HL-60 (cell line): ENCODE results near the gene PRDM5.

ENCODE experiments used
- DNase-seq, 2 experiments: peaks; one replicate each; pipeline ENCODE4 v3.0.0-alpha.2; 2010 to 2020; ENCODE audit warnings: low read depth in 1 of 2, low spot score in 1 of 2
- H3K27ac ChIP-seq: fragments of 250-450 bp; sonication (Bioruptor Pico); replicated peaks from 2 replicates; pipeline ENCODE4 v1.5.1; 2020; ENCODE audit warnings: mild to moderate bottlenecking, moderate library complexity
- H3K27me3 ChIP-seq: fragments of 250-450 bp; sonication (Bioruptor Pico); 2 replicates; pipeline ENCODE4 v1.5.1; 2021; ENCODE audit warnings: mild to moderate bottlenecking, moderate library complexity; ENCODE audit not compliant: insufficient read depth, poor library complexity, severe bottlenecking
- H3K4me3 ChIP-seq: replicated peaks from 2 replicates; pipeline ENCODE4 v1.5.1; 2011; ENCODE audit warnings: mild to moderate bottlenecking, control low read depth, low read length; ENCODE audit not compliant: insufficient read depth
- GABPA ChIP-seq: IDR thresholded peaks from 2 replicates; pipeline ENCODE4 v1.6.1; 2012; ENCODE audit warnings: low read depth
- POLR2AphosphoS5 ChIP-seq: IDR thresholded peaks from 2 replicates; pipeline ENCODE4 v1.6.1; 2012; ENCODE audit warnings: low read depth
- SPI1 ChIP-seq: IDR thresholded peaks from 2 replicates; pipeline ENCODE4 v1.6.1; 2012; ENCODE audit warnings: low read depth, mild to moderate bottlenecking, borderline replicate concordance
- TF ChIP-seq, protein P1 (sequence below): IDR thresholded peaks from 2 replicates; pipeline ENCODE4 v1.6.1; 2012; ENCODE audit warnings: low read depth; ENCODE audit not compliant: insufficient replicate concordance
- TF ChIP-seq, protein P2 (sequence below): IDR thresholded peaks from one replicate; pipeline ENCODE4 v1.5.1; 2011; ENCODE audit warnings: low read length, control low read depth, inconsistent platforms; ENCODE audit not compliant: insufficient read depth

The PRDM5 gene

DNA sequence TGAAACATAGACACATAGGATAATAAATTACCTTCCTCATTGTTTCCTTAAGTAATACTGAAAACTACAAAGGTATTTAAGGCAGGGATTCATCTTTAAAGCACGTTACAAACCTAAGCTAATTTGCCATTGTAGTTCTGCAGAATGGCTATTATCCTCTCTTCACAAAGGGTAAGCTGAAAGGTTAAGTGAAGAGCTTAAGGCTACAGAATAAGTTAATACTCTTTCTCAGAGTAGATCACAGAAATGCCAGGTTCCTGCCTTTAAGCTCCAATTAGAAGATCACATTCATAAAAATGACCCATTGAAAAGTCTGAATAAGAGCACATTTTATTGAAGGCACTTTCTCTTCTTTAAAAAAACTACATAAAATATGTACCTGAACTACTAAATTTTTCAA, 42.1 kb upstream of the PRDM5 start:
- TF ChIP-seq SPI1, result no peak
- TF ChIP-seq POLR2AphosphoS5, result no peak
- TF ChIP-seq, protein P1, sequence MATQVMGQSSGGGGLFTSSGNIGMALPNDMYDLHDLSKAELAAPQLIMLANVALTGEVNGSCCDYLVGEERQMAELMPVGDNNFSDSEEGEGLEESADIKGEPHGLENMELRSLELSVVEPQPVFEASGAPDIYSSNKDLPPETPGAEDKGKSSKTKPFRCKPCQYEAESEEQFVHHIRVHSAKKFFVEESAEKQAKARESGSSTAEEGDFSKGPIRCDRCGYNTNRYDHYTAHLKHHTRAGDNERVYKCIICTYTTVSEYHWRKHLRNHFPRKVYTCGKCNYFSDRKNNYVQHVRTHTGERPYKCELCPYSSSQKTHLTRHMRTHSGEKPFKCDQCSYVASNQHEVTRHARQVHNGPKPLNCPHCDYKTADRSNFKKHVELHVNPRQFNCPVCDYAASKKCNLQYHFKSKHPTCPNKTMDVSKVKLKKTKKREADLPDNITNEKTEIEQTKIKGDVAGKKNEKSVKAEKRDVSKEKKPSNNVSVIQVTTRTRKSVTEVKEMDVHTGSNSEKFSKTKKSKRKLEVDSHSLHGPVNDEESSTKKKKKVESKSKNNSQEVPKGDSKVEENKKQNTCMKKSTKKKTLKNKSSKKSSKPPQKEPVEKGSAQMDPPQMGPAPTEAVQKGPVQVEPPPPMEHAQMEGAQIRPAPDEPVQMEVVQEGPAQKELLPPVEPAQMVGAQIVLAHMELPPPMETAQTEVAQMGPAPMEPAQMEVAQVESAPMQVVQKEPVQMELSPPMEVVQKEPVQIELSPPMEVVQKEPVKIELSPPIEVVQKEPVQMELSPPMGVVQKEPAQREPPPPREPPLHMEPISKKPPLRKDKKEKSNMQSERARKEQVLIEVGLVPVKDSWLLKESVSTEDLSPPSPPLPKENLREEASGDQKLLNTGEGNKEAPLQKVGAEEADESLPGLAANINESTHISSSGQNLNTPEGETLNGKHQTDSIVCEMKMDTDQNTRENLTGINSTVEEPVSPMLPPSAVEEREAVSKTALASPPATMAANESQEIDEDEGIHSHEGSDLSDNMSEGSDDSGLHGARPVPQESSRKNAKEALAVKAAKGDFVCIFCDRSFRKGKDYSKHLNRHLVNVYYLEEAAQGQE, result no peak
- TF ChIP-seq, protein P2, sequence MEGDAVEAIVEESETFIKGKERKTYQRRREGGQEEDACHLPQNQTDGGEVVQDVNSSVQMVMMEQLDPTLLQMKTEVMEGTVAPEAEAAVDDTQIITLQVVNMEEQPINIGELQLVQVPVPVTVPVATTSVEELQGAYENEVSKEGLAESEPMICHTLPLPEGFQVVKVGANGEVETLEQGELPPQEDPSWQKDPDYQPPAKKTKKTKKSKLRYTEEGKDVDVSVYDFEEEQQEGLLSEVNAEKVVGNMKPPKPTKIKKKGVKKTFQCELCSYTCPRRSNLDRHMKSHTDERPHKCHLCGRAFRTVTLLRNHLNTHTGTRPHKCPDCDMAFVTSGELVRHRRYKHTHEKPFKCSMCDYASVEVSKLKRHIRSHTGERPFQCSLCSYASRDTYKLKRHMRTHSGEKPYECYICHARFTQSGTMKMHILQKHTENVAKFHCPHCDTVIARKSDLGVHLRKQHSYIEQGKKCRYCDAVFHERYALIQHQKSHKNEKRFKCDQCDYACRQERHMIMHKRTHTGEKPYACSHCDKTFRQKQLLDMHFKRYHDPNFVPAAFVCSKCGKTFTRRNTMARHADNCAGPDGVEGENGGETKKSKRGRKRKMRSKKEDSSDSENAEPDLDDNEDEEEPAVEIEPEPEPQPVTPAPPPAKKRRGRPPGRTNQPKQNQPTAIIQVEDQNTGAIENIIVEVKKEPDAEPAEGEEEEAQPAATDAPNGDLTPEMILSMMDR, result no peak
- TF ChIP-seq GABPA, result no peak
- no peak for DNase-seq
- no peak overlapping the region for H3K4me3 ChIP-seq

DNA sequence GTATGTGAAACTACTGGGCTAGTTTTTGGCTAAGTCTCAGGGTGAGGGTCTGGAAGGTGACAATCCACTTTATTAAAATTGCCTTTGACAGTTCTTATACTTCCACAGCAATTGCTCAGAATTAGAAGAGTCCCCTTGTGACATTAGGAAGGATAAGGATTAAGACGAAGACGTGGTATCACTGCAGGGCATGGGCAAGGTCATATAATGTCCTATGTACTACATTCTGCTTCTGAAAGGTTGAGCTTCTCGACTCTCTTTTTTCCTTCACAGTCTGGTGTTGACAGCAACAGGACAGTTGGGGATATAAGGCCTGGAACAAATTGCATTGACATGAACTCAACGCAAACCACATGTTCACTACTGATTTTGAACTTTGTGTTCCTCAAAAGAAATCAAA, 40.9 kb upstream of the PRDM5 start:
- no peak for DNase-seq
- H3K27me3 ChIP-seq, result no peaks in the 10 kb centered on the region
- H3K4me3 ChIP-seq, result no peak overlapping the region
- TF ChIP-seq SPI1 (no peak), GABPA (no peak)
- no peak overlapping the region for H3K27ac ChIP-seq

More for the DNA sequence above, 42.1 kb upstream of the PRDM5 start:
- Histone ChIP-seq H3K27ac (no peak overlapping the region), H3K27me3 (no peaks in the 10 kb centered on the region)

DNA sequence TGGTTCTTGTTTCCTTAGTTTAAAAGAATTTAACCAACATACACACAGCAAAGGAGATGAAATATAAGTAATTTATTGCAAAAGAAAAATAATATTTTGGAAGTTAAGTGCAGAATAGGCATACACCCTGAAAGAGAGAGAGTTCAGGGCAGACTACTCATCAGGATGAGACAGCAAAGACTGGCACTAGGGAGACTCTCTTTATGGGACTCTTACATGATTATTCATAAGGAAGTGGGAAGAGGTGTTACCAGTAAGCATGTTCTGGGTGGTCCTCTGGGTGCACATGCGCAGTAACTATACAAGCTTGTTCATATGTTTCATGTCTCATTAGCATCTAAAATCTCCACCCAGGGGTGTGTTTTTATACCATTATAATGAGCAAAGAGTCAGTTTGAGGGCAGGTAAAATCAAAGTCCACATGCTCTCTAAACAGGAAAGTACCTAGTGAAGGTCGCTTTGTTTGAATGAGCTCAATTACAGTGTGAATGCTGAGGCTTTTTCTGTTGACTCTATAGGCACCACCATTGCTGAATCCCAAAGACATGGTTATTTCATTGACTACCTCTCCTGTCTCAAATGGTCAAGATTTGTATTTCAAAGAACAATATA, 38.2 kb upstream of the PRDM5 start:
- TF ChIP-seq SPI1 (no peak), GABPA (no peak), POLR2AphosphoS5 (no peak)
- TF ChIP-seq, protein P2, result no peak
- TF ChIP-seq, protein P1, result no peak
- no peak overlapping the region for H3K4me3 ChIP-seq
- no peaks in the 10 kb centered on the region for H3K27me3 ChIP-seq
- DNase-seq, result no peak
- H3K27ac ChIP-seq, result no peak overlapping the region

DNA sequence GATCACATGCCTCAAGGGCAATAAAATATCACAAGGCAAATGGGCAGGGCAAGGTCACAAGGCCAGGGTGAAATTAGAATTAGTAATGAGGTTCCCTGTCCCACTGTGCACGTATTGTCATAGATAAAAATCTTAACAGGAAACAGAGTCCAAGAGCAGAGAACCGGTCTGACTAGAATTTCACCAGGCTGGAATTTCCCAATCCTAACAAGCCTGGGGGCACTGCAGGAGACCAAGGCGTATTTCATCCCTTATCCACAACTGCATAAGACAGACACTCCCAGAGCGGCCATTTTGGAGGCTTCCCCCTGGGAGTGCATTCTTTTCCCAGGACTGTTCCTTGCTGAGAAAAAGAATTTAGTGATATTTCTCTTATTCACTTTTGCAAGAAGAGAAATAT, 25.9 kb upstream of the PRDM5 start:
- TF ChIP-seq SPI1, result no peak
- TF ChIP-seq POLR2AphosphoS5, result no peak
- no peak for DNase-seq
- H3K27me3 ChIP-seq, result no peaks in the 10 kb centered on the region
- H3K4me3 ChIP-seq, result no peak overlapping the region
- H3K27ac ChIP-seq, result no peak overlapping the region

DNA sequence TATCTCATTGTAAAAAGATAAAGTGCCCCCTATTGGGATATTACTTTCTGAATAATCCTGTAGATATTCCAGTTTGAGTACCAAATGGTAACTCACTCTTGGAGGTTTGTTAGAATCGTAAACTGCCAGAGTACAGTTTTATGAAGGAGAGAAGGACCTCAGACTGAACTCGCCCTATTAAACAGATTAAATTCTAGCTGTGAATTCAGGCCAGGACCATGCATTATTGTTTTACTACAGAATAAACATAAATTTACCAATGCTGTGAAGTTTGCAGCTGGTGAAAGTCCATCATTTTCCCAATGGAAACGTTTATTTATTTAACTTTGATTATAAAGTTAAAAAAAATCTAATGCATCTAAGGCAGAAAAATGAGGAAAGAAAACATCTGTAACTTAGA, 20.2 kb upstream of the PRDM5 start:
- H3K27ac ChIP-seq, result no peak overlapping the region
- H3K4me3 ChIP-seq, result no peak overlapping the region
- no peak for TF ChIP-seq POLR2AphosphoS5
- TF ChIP-seq, protein P2, result no peak
- TF ChIP-seq, protein P1, result no peak
- no peak for TF ChIP-seq SPI1
- no peak for TF ChIP-seq GABPA
- no peak for DNase-seq
- H3K27me3 ChIP-seq, result no peaks in the 10 kb centered on the region
